ENCODE data around the gene CRYBG3.

Gene CRYBG3

DNA sequence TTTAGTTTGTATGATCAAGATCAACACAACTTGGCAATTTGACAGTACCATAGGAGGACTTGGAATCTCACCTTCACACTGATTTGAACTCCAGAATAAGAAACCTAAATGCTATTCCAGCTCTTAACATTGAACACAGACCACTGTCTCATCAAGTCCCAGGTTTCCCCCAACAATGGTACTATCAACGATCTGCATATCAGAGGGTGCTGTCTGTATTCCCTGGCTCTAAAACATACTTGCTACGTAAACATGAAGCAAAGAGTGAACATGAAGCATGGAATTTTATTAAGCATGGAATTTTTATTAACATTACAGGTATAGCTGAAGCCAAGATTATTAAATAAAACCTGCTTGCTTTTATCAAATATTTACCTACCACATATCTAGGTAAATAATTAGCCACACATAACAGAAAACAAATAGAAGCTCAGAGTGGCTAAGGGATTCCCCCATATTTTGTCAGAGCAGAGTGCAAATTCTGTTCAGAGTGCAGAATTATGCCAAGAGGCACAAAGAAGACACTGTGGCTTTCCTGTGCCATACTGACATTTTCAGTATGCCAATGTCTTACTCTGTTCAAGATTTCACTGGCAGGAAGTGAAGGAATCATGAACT lies 172.6 kb downstream of the CRYBG3 start:
- TF ChIP-seq RAD21 (IDR thresholded peaks at IDR 0.05; ENCODE audit: low read depth): no peak
- no peak for TF ChIP-seq EP300 (IDR thresholded peaks at IDR 0.05; ENCODE audit: borderline replicate concordance)
- no peak for TF ChIP-seq TEAD4 (IDR thresholded peaks at IDR 0.05)
- TF ChIP-seq ZBTB7A (IDR thresholded peaks at IDR 0.05; ENCODE audit: low read depth): no peak
- TF ChIP-seq, protein P1, sequence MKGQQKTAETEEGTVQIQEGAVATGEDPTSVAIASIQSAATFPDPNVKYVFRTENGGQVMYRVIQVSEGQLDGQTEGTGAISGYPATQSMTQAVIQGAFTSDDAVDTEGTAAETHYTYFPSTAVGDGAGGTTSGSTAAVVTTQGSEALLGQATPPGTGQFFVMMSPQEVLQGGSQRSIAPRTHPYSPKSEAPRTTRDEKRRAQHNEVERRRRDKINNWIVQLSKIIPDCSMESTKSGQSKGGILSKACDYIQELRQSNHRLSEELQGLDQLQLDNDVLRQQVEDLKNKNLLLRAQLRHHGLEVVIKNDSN (IDR thresholded peaks at IDR 0.05): no peak
- TF ChIP-seq YY1 (IDR thresholded peaks at IDR 0.05; ENCODE audit: low read depth): no peak
- no peak for TF ChIP-seq CEBPB (IDR thresholded peaks at IDR 0.05)
- no peak for TF ChIP-seq CREB1 (IDR thresholded peaks at IDR 0.05; ENCODE audit: low read depth)
- TF ChIP-seq FOXM1 (IDR thresholded peaks at IDR 0.05; ENCODE audit: borderline replicate concordance, low read depth): no peak
- no peak for TF ChIP-seq NFIC (IDR thresholded peaks at IDR 0.05)
- TF ChIP-seq, protein P2, sequence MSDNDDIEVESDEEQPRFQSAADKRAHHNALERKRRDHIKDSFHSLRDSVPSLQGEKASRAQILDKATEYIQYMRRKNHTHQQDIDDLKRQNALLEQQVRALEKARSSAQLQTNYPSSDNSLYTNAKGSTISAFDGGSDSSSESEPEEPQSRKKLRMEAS (IDR thresholded peaks at IDR 0.05): no peak
- TF ChIP-seq TAF1 (IDR thresholded peaks at IDR 0.05; ENCODE audit: low read depth): no peak
- TF ChIP-seq EGR1 (IDR thresholded peaks at IDR 0.05): no peak
- TF ChIP-seq TCF12 (IDR thresholded peaks at IDR 0.05; ENCODE audit: low read depth): no peak
- TF ChIP-seq, protein P3, sequence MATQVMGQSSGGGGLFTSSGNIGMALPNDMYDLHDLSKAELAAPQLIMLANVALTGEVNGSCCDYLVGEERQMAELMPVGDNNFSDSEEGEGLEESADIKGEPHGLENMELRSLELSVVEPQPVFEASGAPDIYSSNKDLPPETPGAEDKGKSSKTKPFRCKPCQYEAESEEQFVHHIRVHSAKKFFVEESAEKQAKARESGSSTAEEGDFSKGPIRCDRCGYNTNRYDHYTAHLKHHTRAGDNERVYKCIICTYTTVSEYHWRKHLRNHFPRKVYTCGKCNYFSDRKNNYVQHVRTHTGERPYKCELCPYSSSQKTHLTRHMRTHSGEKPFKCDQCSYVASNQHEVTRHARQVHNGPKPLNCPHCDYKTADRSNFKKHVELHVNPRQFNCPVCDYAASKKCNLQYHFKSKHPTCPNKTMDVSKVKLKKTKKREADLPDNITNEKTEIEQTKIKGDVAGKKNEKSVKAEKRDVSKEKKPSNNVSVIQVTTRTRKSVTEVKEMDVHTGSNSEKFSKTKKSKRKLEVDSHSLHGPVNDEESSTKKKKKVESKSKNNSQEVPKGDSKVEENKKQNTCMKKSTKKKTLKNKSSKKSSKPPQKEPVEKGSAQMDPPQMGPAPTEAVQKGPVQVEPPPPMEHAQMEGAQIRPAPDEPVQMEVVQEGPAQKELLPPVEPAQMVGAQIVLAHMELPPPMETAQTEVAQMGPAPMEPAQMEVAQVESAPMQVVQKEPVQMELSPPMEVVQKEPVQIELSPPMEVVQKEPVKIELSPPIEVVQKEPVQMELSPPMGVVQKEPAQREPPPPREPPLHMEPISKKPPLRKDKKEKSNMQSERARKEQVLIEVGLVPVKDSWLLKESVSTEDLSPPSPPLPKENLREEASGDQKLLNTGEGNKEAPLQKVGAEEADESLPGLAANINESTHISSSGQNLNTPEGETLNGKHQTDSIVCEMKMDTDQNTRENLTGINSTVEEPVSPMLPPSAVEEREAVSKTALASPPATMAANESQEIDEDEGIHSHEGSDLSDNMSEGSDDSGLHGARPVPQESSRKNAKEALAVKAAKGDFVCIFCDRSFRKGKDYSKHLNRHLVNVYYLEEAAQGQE (IDR thresholded peaks at IDR 0.05; ENCODE audit: low read depth): no peak
